Measurements from ENCODE around the gene PUM1. TPM values are rescaled to one million over a fixed set of nuclear protein-coding genes. Genes with fewer than 3 reads are reported as not detected.
A peak's percentile ranks its signal among the peaks of the same experiment; 100 is the strongest.
"Not testable (repeated sequence)": the region's sequence is repeated elsewhere in the genome, so short reads cannot be mapped to it uniquely, and the experiment has no call there.

The PUM1 gene
- polyA plus RNA-seq, 1 donor = 140 TPM

DNA sequence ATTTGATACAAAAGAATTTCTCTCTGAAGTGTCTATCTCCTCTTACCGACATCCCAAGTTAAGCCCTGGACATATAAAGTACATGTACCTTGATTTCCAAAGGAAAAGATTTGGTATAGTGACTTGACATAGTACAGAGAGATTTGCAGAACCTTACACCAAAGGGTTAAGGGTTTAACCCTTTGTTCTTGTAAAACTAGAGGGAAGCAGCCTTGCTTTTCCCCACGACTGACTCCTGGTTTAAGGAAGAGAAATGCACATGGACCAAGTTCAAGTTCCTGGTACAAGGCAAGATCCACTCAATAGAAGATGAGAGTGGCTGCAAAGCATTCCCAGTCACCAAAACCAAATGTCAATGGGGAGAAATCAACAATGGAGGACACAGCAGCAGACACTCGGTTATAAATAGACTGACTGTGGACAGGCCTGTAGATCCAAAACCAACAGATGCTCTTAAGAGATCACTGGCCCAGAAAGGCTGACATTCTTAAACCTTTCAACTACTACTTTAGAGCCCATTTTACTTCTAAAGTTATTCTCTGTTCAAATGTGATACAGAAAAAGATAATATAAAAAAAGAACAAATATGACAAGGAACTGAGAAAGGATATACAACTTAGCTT lies 69.4 kb downstream of the PUM1 start:
- no peak for DNase-seq

DNA sequence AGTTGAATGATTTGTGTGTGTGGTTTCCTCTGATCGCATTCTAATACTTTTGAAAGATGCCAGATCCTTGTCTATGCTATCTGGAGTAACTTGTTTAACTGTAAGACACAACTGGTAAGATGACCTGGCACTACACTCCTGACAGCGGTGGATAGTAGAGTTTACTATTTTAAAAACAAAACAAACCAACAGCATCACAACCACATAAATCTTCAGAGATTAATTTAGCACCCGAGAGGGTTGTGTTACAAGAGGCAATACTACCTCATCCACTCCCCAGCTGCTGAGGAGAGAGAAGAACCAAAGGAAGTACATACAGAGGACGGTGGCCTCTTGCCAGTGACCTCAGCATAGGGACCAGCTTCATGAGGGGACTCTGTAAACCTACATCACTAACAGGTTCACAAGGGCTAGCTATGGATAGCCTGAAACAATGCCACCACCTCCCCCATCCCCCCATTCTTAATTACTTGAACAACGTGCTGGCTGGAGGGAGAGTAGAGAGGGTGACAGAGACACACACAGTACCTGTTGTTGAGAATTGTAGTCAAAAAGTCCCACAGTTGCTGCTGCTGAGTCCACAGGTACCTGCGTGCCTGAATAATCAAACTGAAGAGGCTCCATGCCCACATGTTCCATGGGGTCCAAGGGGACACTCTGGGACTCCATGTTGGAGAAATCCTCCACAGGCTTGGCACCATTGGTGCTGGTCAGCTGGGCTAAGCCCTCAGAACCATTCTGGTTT lies 73.5 kb downstream of the PUM1 start:
- peak; percentile 26 for DNase-seq

DNA sequence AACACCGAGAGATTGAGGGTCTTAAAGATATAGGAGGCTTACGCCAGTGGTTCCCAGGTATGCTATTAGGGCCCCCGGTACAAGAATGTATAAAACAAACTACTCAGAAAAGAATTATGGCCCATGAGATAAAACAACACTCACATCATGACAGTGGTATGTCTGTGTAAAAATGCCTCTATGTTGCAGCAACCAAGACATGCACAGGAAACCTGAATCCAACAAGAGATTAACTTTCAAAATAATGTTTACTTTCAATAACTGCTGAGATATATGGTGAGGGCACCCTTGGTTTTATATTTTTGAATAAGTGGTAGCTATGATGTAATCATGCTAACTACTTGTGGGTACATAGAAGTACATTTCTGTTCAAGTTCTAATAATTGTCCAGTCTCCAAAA lies 74.9 kb downstream of the PUM1 start:
- no peak for DNase-seq

DNA sequence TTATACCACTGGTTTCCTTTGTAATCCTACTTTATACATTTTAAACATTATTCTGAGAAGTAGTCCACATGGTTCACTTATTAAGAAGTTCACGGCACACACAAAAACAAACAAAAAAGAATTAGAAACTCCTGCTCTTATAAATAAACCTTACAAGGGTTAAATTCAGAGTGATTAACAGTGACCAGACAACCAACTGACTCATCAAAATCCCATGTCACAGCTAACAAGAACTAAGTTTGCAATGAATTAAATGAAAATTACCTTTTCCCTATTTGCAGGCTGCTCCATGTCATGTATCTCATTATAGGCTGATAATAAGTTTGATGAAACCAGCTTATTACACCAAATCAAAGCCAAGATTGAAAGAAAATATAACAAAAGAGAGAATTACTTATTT lies 77.5 kb downstream of the PUM1 start:
- no peak for DNase-seq

DNA sequence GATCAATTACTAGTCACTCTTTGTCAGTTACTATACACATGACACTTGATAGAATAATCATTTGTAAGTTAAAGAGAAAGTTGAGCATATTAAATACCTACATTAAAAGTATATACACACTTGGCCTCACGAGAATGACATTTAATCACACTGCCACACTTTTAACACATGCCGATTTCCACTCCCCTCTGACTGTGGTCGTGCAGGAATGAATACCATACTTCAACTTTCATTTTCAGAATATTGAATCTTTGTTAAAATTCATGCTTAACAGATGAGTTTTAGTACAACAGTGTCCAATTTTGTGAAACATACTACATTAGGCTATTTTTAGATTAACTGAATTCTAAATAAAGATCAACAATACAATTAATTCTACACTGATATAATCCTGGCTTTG lies 78.8 kb downstream of the PUM1 start:
- no peak for DNase-seq

DNA sequence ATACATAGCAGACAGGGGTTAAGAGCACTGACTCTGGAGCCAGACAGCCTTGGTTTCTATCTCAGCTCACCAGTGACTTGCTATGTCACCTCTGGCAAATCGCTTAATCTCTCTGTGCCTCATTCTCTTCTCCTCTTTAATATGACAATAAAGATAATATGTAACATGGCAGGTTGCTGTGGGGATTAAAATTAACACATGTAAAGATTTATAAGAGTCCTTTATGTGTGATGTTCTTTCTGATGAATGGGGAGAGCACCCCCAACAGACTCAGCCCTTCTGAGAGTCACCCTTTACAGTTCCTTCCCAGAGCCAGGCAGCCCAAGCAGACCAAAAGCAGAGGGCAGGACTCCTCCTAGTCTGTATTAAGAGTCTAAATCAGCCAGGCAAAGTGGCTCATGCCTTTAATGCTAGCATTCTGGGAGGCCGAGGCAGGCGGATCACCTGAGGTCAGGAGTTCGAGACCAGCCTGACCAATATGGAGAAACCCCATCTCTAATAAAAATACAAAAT lies 80.5 kb downstream of the PUM1 start:
- no peak for DNase-seq

DNA sequence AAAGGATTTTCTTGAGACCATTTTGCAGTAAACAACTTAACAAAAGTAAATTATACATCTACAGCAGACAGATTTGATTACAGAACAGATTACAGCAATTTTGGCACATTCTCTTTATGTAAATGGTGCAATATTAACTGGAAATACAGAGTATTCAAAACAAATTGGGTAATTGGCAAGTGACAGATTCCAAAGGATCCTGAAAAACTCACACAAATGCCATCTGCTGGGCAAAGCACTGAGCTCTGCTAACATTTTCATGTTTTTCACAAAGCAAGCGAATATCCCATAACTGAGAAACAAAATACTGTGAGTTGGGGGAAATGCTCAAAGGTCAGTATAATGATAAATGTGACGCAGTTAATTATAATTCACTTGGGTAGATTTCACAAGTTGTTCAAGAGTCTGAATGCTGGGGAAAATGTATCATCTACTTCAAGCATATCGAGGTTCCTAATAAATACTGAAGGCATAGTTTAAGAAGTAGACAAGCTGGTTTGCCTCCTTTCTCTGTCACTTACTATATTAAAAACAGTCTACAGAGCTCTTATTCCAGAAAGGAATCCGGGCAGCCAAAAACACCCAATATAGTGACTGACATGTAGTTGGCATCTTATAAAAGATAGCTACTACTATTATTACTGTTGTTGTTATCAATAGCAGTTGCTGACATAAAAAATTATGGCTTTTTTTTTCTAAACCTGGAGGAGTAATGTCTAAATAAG lies 81.2 kb downstream of the PUM1 start:
- DNase-seq = no peak

DNA sequence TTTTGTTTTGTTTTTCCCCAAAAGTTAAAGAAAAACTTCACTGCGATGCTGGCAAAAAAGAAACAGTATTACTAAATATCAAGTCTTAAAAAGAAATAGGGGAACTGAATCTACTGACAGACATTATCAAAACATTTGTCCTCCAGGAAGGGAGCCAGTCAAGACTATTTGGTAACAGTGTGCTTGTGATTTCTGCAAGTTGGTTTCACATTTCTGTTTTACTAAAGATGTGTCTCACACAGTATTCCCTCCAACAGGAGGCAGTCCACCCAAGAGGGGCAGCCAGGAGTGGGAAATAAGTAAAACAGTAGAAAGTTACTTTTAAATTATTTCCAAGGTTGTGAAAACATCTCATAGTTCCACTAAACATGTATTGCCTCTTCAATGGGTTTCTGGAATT lies 82.6 kb downstream of the PUM1 start:
- DNase-seq = no peak

DNA sequence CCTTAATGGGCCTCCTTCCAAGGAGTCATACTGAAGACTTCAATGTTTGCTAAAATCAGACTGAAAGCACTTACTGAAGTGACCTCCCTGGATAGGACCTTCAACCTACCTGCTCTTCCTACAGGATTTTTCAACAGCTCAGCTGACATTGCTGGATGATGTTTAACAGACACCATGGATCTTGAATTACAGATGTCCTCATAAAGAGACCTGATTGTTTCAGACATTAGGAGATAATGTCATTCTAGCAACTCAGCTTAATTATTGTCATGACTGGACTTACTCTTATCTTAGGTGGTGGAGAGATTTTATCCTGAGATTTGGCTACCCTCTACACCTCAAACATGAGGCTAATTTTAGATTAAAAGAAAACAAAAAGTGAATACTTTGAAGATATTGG lies 83.1 kb downstream of the PUM1 start:
- no peak for DNase-seq

DNA sequence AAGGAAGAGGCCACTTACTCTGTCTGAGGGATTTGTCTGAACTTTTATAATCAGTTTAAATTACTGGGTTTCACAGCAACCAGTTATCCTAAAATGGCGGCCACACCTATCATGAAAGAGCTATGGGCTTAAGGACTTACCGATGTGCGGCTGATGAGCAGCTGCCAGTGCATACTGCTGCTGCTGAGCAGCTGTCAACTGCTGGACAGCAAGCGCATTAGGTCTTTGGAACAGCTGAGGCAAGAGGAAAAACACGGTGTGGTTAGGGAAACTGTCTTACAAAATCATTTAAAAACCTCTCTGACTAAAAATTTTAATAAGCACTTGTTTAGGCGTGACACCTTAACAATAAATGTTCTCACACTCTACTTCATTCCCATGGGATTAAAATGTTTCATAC lies 84.3 kb downstream of the PUM1 start:
- DNase-seq = no peak

DNA sequence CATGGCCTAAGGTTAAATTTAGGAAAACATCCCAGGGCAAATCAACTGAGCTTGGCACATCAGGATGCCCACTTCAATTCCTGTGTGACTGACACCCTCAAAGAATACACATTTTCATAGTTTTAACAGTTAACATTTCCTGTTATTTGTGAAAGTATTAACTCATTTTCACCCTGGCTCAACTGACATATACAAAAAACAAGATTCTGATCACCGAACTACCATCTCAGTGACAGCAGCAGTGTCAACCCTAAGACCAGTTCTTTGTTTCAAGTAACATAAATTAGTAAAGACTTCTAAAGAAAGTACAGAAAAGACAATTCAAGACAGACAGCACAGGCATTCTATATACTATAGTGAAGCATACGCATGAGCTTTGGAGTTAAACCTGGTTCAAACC lies 88.0 kb downstream of the PUM1 start:
- no peak for DNase-seq

DNA sequence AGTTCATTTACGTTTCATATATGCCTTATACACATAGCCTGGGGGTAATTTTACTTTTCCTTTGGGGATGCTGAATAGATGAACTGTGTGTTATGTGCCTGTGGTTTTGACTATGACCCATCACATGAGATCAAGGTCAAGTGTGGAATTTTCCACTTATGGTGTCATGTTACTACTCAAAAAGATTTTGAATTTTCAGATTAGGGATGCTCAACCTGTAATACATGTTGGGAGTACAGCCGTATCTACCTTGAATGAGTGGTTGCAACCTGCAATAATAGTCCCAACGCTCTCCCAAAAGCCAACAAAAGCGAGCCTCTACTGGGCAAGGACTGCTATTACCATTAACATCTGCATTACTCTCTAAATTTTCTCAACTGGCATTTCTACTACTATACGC lies 88.4 kb downstream of the PUM1 start:
- no peak for DNase-seq

DNA sequence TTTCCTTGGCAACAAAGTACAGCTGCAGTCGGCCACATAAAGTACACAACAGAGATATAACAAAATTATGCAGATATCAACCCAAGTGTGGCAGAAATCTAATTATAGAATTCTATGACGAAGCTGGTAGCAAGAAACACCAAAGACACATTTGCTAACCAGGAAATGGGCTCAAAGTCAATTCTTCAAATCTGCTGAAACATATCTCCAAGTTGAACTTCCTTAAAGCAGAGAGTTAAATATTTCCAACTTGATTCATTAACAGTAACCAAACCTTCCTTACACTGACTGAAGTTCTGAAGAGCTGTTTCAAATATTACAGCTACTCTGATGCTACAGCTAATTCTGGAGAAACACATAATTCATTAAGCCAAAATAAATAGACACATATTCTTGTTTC lies 89.4 kb downstream of the PUM1 start:
- DNase-seq = no peak

DNA sequence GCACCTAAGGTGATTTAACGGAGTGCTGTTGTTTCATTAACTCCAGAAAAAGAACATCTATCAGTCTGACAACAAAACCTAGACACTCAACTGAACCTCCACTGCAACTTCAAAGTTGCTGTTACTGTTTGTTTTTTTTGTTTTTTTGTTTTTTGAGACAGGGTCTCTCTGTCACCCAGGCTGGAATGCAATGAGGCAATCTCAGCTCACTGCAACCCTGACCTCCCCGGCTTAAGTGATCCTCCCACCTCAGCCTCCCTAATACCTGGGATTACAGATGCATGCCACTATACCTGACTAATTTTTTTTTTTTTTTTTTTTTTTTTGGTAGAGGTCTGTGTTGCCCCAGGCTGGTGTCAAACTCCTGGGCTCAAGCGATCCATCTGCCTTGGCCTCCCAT lies 90.3 kb downstream of the PUM1 start:
- no peak for DNase-seq

DNA sequence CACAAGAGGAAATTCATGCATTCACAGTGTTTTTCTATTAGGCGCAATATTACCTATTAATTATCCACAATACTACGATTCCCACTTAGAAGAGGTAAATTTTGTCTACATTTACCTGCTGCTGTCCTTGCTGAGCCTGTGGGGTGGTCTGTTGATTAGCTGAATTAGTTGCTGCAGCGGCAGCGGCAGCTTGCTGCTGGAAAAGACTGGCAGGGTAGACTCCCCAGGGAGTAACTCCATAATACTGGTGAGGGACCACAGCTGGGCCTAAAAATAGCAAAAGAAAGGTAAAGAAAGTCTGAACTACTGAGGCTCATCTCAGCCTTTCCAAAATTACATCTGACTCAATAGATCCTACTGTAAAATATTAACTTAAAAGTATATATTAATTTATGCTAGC lies 91.0 kb downstream of the PUM1 start:
- no peak for DNase-seq

DNA sequence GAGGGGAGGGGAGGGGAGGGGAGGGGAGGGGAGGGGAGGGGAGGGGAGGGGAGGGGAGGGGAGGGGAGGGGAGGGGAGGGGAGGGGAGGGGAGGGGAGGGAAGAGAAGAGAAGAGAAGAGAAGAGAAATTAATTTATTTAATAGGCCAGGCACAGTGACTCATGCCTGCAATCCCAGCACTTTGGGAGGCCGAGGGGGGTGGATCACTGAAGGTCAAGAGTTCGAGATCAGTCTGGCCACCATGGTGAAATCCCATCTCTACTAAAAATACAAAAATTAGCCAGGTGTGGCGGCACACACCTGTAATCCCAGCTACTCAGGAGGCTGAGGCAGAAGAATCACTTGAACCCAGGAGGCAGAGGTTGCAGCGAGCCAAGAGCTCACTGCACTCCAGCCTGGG lies 93.2 kb downstream of the PUM1 start:
- not testable (repeated sequence) for DNase-seq

DNA sequence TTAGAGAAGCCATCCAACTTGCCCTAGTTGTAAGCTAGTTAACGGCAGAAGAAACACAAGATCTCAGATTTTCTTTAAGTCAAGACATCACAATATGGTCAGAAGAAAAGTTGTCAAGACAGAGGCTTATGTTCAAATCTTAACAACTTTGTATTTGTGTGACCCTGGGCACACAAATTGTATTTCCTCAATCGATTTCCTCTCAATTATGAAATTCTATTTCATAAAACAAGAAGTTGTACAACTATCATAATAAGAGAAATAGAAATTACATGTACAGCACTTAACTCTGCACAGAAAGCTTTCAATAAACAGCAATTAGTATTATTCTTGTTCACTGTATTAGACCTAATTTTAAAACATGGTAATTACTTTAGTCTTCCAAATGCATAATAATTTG lies 94.0 kb downstream of the PUM1 start:
- DNase-seq = no peak

DNA sequence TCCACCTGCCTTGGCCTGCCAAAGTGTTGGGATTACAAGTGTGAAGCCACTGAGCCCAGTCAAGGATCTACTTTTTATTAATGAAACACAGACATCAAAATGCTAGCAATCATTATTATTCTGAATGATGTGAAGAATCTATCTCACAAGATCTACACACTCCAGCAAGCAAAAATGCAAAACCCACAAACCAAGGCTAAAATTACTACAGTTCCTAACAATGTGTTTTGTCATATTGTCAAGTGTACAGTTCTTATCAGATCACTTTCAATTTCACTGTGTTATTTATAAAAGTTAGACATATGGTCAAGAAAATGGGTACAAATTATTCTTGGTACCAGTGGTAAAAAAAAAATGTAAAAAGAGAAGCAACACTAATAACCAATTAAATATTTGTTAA lies 95.6 kb downstream of the PUM1 start:
- DNase-seq = no peak

DNA sequence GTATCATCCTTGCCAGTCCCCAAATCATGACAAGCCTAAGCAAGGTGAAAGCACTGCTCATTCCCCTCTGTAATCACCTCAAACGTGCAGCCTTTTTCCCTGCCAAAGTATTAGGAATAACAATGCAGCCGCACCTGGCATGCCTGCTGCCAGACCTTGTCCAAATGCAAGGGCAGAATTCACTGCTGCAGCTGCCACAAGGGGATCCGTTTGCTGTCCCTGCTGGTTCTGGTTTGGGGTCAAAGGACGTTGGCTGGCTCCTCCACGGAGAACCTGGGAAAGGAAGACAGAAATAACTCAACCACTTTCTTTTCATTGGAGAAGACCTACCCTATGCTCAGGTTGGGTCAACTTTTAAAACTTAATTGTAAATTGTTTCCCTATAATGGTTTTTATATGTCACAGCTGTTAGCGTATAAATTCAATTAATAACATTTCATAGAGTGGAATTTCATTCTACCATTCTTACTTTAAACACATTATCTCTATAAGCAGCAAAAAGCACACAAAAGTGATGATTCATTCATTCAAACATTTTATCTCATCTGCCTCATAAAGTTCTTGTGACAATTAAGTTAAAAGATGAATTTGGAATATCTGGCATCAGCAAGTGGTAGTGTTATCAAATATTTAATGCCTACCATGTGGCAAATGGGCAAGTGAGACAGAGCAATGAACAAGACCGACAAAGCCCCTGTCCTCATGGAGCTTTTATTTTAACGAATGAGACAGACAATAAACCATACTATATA lies 97.1 kb downstream of the PUM1 start:
- no peak for DNase-seq

DNA sequence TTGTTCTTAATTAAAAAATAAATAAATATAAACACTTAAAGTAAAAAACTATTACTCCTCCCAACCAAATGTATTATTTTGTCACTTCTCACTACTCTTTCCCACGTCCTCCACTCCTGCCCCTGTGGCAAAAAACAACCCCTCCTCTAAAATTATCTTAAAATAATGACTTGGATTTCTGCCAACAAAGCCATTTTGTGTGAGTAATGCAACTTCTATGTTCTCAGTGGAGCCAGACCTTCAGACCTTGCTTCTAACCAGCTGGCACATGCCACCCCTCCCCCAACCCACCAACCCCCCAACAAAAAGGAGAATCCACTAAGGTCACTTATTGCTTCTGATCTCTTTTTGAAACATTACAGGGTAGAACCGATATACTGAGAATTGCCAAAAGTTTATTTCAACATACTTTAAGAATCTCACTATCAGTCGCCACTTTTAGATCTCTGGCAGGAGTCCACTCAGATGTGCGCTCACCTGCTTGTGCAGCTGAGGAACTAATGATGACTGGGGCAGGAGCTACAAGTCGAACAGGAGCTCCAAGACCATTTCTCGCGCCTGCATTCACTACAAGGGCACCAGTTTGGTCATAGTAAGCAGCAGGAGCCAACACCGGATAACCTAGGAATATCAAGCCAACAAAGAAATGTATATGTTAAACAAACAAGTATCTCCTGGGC lies 98.7 kb downstream of the PUM1 start:
- peak; percentile 21 for DNase-seq

DNA sequence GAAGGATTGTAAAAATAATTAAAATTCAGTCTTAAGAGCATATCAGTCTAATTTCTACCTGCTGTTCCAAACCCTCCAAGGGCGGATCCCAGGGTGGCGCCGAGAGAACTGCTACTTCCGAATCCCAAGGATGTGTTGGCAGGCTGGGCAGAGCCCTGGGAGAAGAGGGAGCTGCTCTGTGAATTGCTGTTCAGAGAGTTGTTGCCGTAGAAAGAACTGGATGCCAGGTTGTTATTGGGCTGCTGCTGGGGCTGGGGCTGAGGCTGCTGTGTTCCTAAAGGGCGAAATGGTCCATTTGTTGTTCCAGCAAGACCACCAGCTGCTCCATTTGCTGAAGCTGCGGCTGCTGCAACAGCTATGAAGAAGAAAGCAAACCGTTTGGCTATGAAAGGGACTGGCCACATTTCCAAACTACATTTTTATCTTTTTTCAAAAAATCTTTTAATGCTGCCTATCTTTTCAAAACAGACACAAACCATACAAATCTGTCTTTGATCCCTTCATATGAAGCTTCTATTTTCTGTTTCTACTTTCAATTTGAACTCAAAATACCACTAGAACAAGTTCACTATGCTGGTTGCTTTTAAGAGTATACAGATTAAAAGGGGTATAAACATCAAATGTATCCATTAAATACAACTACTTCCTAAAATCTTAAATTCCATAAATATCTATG lies 99.5 kb downstream of the PUM1 start:
- DNase-seq = no peak

All from left kidney (tissue), 2 donors.